HG03558 (cell line): ENCODE results near the gene FAM167B.

ENCODE experiments used
- ATAC-seq: cut with Tn5 transposase; IDR thresholded peaks from one replicate; pipeline ENCODE4 v1.9.1; 2021; ENCODE audit warnings: moderate number of reproducible peaks; ENCODE audit not compliant: unreplicated experiment; ENCODE audit errors: extremely low read depth

Gene FAM167B

DNA sequence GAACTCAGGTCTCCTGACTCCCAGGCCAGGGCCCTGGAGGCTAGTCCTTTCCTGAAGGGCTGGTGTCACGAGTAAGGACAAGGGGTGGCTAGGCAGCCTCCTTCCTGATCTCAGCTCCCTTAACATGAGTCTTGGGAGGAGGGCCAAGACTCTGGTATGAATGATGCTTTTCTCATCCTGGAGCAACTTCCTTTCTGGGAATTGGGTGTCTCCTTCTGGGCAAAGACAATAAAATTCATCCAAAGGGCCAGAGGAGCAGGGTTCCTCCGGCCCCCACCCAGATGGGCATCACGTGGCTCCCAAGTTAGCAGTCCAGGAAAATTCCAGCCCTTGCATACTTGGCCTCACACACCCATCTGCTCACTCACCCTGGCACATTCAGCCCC is at the start of gene FAM167B:
Gene FAM167B, plus strand, starts transcription at position 335 of the 386 bp plus-strand sequence. CDS start 200 bp downstream, outside the sequence.
- no peak for ATAC-seq

GRCh38 chr1:32197837-32198236 is 49.2 kb upstream of the FAM167B start:
- no peak for ATAC-seq

- ATAC-seq = no peak
Measured at GRCh38 chr1:32198237-32199042, 48.6 kb upstream of the FAM167B start.

DNA sequence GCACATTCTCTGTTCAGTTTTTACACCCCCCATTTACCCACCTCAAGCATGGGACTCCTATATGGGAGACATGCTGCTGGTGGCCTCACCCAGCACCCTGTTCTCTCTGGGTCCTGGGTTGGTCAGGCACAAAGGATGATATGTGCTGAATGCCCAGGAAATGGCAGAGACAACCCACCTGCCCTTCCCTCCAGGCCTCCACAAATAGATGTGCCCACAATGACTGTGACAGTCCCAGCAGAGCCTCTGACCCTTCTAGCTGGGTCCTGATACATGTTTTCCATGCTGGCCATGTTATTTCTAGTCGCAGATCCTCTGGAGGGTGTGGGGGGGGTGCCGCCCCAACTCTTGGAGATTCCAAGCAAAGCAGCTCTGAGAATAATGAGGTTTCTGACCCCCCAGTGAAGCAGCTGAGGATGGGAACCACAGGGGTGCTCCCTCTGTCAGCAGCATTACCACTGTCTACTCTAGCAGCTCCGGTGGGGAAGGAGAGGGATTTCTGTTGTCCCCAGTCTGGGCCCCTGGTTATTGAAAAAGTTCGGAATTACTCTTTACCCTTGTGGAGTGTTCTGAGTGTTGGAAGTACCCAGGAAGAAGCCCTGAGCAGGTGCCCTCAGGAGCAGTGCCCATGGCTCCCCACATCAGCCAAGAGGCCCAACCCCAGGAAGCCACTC is 47.8 kb upstream of the FAM167B start:
- ATAC-seq = no peak

GRCh38 chr1:32199717-32200072 is 47.3 kb upstream of the FAM167B start:
- ATAC-seq = no peak

DNA sequence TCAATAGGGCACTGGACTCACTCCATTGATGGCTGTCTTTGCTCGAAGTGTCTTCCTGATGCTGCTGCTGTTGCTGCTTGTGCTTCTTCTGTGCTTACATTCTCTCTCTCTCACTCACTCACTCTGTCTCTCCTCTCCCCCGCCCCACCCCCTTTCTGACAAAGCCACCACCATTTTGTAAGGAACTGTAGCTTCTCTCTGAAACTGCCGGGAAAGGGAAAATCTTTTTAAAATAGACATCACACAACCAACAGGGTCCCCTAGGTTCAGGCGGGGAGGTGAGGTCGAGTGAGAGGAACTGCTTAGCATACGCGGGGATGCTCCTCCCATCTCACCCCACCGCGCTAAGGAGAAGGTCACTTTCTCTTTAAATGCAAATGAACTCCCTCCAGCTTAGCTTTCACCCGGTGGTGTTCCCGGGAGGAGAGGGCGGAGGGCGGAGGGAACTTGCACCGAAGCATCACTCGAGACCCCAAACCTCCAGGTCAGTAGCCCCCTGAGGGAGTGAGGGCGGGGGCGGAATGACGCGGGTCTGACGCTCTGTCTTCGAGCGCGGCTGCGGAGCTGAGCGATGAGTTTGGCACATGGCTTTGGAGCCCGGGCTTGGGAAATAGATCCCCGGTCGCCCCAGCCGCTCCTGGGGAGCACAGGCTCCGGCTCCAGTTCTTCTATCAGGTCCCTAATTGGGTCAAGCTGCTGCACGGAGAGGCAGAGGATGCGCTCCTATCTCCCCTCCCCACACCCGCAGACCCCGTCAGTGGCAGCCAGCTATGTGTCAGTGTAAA is 46.6 kb upstream of the FAM167B start, which contains the start of gene CCDC28B:
Gene CCDC28B, plus strand, starts transcription at position 370 of the 785 bp plus-strand sequence. CDS start 1,341 bp downstream, outside the sequence.
- no peak for ATAC-seq

- ATAC-seq = no peak
Measured at GRCh38 chr1:32201011-32201855, 45.8 kb upstream of the FAM167B start.

DNA sequence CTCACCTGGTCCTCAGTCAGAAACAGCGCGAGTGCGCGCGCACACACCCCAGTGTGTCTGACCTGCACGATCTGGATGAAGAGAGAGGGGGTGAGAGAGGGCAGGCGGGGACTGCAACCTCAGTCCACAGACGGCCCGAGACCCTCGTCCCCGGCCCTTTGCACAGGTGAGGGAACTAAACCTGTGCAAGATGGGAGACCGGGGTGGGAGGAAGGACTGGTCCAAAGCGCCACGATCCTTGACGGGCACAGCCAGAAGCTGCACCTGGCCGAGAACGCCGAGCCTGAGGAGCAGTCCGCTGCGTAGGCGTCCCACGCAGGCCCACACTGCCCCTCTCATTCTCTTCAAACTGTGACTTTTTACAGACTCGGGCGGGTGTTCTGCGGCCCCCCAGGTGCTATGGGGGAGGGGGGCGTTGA is 42.1 kb upstream of the FAM167B start:
- ATAC-seq = no peak

GRCh38 chr1:32205401-32206370 is 41.3 kb upstream of the FAM167B start, which contains the start of gene IQCC:
TSS of gene IQCC (plus strand) at chr1:32205671. CDS start at chr1:32205682, 11 bp downstream.
- no peak for ATAC-seq

- no peak for ATAC-seq
Measured at GRCh38 chr1:32208469-32208868, 38.6 kb upstream of the FAM167B start.

- ATAC-seq = no peak
Measured at GRCh38 chr1:32208891-32209328, 38.1 kb upstream of the FAM167B start, which contains the start of gene DCDC2B. TSS of gene DCDC2B (plus strand) at chr1:32209089. CDS start at chr1:32209094, 5 bp downstream.

GRCh38 chr1:32215629-32216480 is 31.2 kb upstream of the FAM167B start:
- no peak for ATAC-seq

GRCh38 chr1:32216566-32216965 is 30.5 kb upstream of the FAM167B start:
- ATAC-seq = no peak

DNA sequence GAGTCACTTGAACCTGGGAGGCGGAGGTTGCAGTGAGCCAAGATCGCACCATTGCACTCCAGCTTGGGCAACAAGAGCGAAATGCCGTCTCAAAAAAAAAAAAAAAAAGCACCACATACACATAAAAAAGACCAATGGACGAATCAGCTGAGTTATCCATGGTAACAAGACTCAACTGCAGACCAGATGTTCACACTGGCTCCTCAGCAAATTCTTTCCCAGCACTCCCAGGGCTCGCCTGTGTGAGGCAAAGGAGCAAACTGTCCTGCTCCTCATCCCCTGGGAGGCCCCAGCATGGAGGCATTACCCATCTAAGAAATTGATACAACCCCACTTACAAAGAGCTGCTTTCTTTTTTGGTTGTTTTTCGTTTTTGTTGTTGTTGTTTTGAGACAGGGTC is 28.0 kb upstream of the FAM167B start:
- ATAC-seq = no peak

DNA sequence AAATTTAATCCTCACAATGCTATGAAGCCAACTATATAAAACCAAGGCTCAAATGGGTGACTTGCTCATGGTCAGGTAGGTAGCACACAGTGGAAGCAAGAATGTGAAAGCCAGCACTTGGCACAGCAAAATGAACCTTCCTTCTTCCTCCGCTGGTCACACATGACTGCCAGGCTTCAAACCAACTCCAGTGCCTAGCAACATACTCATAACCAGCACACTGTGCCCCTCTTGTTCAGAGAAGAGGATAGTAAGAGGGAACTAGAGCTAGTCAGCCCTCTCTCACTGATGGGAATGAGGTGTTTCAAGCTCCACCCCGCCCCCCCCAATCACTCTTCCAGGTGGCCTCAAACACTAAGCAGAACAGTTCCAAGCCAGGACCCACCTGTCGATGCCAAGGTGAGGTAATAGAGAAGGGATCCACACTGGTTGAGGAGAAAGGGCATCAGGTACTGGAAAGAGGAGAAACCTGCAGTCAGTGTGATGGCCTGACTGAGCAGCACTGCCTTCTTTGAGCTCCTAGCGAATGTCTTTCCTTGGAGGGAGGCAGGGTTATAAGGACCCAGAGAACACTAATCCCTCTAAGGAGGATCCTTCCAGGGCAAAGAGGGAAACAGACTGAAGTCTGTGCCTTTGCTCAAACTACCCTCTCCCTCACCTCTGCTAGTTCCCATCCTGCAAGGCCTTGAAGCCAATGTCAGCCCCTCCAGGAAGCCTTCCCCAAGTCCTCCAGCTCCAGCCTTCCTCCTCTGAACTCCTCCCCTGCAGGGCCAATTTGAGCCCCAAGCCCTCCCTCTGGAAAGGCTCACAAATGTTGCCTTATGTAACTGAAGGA is 26.1 kb upstream of the FAM167B start:
- no peak for ATAC-seq

GRCh38 chr1:32221581-32221979 is 25.4 kb upstream of the FAM167B start:
- ATAC-seq = no peak
